SK-N-DZ (cell line): Measurements from ENCODE around the gene GXYLT1.
"Not testable (repeated sequence)": the region's sequence is repeated elsewhere in the genome, so short reads cannot be mapped to it uniquely, and the experiment has no call there.

Experiments used
- DNase-seq: peaks from one replicate; pipeline ENCODE4 v3.0.0-alpha.2; 2015; ENCODE audit warnings: low spot score

Gene GXYLT1

GRCh38 chr12:42097971-42098370 is 46.7 kb downstream of the GXYLT1 start:
- no peak for DNase-seq

- no peak for DNase-seq
These were observed 50.4 kb downstream of the GXYLT1 start for GRCh38 chr12:42094277-42094676.

DNA sequence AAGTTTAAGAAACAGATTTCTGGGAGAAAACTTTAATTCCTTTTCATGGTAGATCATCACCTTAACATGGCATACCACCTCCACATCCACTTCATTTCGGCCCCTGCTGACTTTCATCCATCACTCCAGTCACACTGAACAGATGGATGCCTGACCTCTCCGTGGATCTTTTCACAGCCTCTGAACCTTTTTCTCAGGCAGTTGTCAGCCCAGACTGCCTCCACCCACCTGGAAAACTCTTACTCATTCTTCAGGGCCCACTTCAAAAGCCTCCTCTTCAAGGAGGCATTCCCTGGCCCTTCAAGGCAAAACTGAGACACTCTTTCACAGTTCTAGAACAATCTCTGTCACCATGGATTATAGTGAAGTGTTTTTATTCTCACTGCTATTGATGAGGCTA is 52.9 kb downstream of the GXYLT1 start:
- DNase-seq: no peak

- no peak for DNase-seq
These were observed 53.8 kb downstream of the GXYLT1 start for GRCh38 chr12:42090899-42091298.

- no peak for DNase-seq
These were observed 58.6 kb downstream of the GXYLT1 start for GRCh38 chr12:42086031-42086430.

DNA sequence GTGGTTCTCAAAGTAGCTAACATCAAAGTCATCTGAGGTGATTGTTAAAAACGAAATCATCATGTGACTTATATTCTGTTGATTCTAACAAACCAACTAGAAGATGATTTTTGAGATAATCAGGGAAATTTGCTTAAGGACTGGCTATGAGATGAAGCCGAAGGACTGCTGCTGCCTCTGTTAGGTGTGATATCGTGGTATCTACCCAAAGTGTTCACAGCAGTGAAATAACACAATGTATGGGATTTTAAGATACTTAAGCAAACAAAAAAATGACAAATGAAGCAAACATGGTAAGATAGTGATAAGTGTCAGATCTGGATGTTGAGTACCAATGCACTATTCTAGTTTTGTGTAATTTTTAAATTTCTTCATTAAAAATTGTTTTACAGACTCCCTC is 59.1 kb downstream of the GXYLT1 start:
- no peak for DNase-seq

DNA sequence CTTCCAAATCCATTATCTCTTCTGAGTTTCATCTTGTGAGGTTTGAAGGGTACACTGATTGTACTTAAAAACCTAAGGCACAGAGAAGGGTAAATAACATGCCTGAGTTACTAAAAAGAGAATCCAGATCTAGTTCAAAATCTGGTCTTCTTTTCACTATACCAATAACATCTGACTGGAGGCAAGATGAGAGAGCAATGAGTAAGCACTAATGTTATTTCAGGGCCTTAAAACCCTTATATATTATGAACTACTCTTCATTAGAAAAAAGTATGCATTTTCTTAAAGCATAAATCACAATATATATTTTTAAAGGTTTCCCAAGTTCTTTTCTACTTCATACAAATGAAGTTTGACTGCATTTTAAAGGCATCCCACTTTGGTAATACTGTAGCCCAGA is 60.2 kb downstream of the GXYLT1 start:
- DNase-seq: no peak

- no peak for DNase-seq
These were observed 67.7 kb downstream of the GXYLT1 start for GRCh38 chr12:42076976-42077375.

- DNase-seq: no peak
These were observed 74.6 kb downstream of the GXYLT1 start for GRCh38 chr12:42070036-42070435.

- no peak for DNase-seq
These were observed 85.5 kb downstream of the GXYLT1 start for GRCh38 chr12:42059127-42059526.

GRCh38 chr12:42056130-42056529 is 88.5 kb downstream of the GXYLT1 start:
- DNase-seq: no peak

GRCh38 chr12:42053456-42053855 is 91.2 kb downstream of the GXYLT1 start:
- no peak for DNase-seq

- DNase-seq: not testable (repeated sequence)
These were observed 95.7 kb downstream of the GXYLT1 start for GRCh38 chr12:42048980-42049379.

GRCh38 chr12:42039577-42039976 is 105.1 kb downstream of the GXYLT1 start:
- no peak for DNase-seq

DNA sequence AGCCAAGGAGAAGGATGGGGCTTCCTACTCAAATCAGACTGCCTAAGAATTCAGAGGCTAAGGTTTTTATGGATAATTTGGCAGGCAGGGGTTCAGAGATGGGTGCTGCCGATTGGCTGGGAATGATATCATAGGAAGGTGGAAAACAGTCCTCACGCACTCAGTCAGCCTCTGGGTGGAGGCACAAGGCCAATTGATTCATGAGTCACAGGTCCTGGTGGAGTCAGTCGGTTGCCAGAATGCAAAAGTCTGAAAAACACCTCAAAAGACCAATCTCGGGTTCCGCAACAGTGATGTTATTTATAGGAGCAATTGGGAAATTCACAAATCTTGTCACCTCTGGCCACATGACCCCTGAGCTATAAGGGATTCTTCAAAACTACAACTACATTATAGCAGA is 105.5 kb downstream of the GXYLT1 start:
- no peak for DNase-seq

DNA sequence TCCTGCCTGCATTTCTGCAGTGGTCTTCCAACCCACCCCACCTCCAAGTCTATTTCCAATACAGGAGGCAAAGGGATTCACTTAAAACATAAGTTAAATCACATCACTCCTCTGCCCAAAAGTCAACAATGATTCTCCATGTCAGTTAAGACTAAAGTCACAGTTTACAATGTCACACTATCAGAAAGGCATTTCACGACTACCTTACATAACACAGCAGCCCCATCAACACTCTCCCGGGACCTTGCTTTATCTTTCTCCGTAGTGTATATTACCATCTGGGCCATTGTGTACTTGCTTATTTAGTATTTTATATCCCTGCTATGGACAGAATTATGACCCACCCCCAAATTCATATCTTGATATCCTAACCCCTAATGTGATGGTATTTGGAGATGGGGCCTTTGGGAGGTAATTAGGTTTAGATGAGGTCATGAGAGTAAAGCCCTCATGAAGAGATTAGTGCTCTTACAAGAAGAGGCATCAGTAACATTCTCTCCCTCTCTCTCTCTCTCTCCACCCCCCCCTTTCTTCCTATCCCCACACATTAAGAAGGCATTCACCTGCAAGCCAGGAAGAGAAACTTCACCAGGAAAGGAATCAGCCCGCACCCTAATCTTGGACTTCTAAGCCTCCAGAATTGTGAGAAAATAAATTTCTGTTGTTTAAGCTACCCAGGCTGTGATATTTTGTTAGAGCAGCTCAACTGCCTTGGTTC is 112.7 kb downstream of the GXYLT1 start:
- no peak for DNase-seq
